Esophagus (tissue), 2 donors: ENCODE results near the gene CGB3. TPM values are rescaled to one million over a fixed set of nuclear protein-coding genes. Genes with fewer than 3 reads are reported as not detected.
"Not testable (repeated sequence)": the region's sequence is repeated elsewhere in the genome, so short reads cannot be mapped to it uniquely, and the experiment has no call there.

Experiments used
- H3K27ac ChIP-seq, 2 donors: one replicate each; pipeline ENCODE4 v1.5.1; 2013; ENCODE audit warnings: low read depth in 2 of 2, mild to moderate bottlenecking in 2 of 2, inconsistent platforms in 1 of 2, low read length in 1 of 2, moderate library complexity in 1 of 2
- H3K27me3 ChIP-seq, 2 donors: one replicate each; pipeline ENCODE4 v1.6.1; 2013; ENCODE audit warnings: low read length in 2 of 2, control low read depth in 1 of 2, mild to moderate bottlenecking in 1 of 2; ENCODE audit not compliant: insufficient read depth in 2 of 2, control insufficient read depth in 1 of 2
- H3K36me3 ChIP-seq, 2 donors: one replicate each; pipeline ENCODE4 v1.6.1; 2013; ENCODE audit warnings: low read length in 1 of 2; ENCODE audit not compliant: control insufficient read depth in 2 of 2, insufficient read depth in 2 of 2
- H3K4me1 ChIP-seq, 2 donors: one replicate each; pipeline ENCODE4 v1.6.1; 2013; ENCODE audit warnings: low read length in 1 of 2; ENCODE audit not compliant: control insufficient read depth in 2 of 2, insufficient read depth in 2 of 2
- H3K4me3 ChIP-seq, 2 donors: one replicate each; pipeline ENCODE4 v1.5.1; 2013; ENCODE audit warnings: low read length in 2 of 2, mild to moderate bottlenecking in 2 of 2, low read depth in 1 of 2, moderate library complexity in 1 of 2
- H3K9me3 ChIP-seq, 2 donors: one replicate each; pipeline ENCODE4 v1.6.1; 2013; ENCODE audit warnings: mild to moderate bottlenecking in 2 of 2, low read depth in 1 of 2, low read length in 1 of 2, moderate library complexity in 1 of 2; ENCODE audit not compliant: control insufficient read depth in 2 of 2, insufficient read depth in 1 of 2
- WGBS, 2 donors: extraction: QIAGEN DNeasy Blood & Tissue Kit; methylation state at CpG; one replicate each; pipeline ENCODE4 v1.1.7; 2013; 5-methylcytosine and 5-hydroxymethylcytosine counted together
- polyA plus RNA-seq, 2 donors: library from polyadenylated mRNA; stranded (reverse); fragments of 200-250 nt; gene quantifications; one replicate each; pipeline ENCODE4 v1.2.3, GENCODE V29; 2013
- donor health status: healthy with polysubstance abuse.
- donor health status: Bipolar disorder and iron deficiency.

The CGB3 gene
- polyA plus RNA-seq, 2 donors, result not detected

DNA sequence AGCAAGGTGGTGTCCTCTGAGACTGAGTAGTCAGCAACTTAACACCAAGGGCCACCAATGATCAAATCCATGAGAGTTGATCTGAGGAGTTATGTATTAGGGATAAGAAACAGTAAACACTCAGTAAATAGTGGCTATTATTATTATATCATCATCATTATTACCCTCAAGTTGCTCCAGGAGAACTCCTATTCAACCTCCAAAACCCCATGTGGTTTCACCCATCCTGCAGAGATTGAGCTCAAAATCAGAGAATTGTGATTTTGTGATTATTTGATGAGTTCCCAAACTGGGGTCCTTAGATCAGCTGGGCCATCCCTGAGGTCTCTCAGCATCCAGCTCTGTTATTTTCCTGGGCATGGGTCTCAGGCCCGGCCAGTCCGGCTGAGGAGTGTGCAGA is 36.9 kb upstream of the CGB3 start:
- Histone ChIP-seq H3K36me3 (no peaks in the 10 kb centered on the region), H3K4me3 (no peak overlapping the region), H3K9me3 (no peaks in the 10 kb centered on the region), H3K27me3 (no peaks in the 10 kb centered on the region), H3K4me1 (peaks cover 3 to 16% of the 10 kb centered on the region in 2 donors), H3K27ac (no peak overlapping the region)
- WGBS, 2 donors, result 95 to 98% methylated on average over 2 of the region's 2 CpGs

- H3K27me3 ChIP-seq, result no peaks in the 10 kb centered on the region
Observed at GRCh38 chr19:49059053-49059452, 34.9 kb upstream of the CGB3 start.

GRCh38 chr19:49058562-49058961 is 34.4 kb upstream of the CGB3 start:
- Histone ChIP-seq H3K4me1 (peaks cover 0 to 18% of the 10 kb centered on the region in 2 donors), H3K27me3 (no peaks in the 10 kb centered on the region), H3K4me3 (no peak overlapping the region), H3K36me3 (no peaks in the 10 kb centered on the region), H3K27ac (no peak overlapping the region), H3K9me3 (no peaks in the 10 kb centered on the region)
- WGBS, 2 donors, result 31 to 33% methylated on average over 10 of the region's 10 CpGs

More at GRCh38 chr19:49059053-49059452, 34.9 kb upstream of the CGB3 start:
- 44 to 54% methylated on average over 9 of the region's 9 CpGs for WGBS, 2 donors
- H3K36me3 ChIP-seq, result no peaks in the 10 kb centered on the region
- no peak overlapping the region for H3K27ac ChIP-seq
- no peaks in the 10 kb centered on the region for H3K9me3 ChIP-seq
- H3K4me3 ChIP-seq, result no peak overlapping the region
- peaks cover 0 to 18% of the 10 kb centered on the region in 2 donors for H3K4me1 ChIP-seq

GRCh38 chr19:49057636-49058234 is 33.6 kb upstream of the CGB3 start, which contains the start of gene CGB7:
Gene CGB7 (minus strand): TSS chr19:49057749. CDS start chr19:49055375, 2,374 bp downstream.
- H3K27ac ChIP-seq, result no peak within 1 kb of the TSS
- H3K9me3 ChIP-seq, result no peaks in the 10 kb centered on the region
- peak within 1 kb of the TSS; percentile 46 to 50 for H3K4me3 ChIP-seq
- no peaks in the 10 kb centered on the region for H3K36me3 ChIP-seq
- peaks cover 0 to 18% of the 10 kb centered on the region in 2 donors for H3K4me1 ChIP-seq
- no peaks in the 10 kb centered on the region for H3K27me3 ChIP-seq
- WGBS, 2 donors, result 3% methylated on average over 38 of the region's 38 CpGs

DNA sequence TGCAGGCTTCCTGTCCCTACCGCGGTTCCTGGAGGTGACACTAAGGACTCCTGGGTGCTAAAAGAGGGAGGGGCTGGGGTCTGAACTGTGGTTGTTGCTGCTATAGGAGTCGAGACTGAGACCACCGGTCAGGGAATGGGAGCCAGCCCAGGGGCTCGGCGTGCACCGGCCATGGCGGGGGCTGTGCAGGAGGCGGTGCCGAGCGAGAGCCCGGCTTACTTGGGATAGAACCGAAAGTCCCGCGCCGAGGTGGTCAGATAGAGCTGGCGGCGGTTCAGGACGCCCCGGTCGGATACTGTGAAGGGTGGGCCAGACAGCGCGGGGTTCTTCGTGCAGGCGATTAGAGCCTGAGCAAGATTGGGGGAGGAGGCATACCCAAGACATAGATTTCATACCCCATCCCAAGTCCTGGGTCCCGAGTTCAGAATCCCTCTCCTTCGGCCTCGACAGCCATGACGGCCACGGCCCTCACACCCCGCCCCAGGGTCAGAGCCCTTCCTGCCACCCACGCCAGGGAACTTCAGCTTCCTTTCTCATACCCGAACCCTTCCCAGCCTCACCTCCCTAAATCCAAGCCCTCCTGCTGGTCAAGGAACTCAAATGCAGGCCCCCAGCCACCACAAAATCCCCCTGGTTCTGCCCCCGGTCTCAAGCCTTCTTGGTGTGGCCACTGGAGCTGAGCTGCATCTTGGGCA is 32.9 kb upstream of the CGB3 start:
- WGBS, 2 donors, result 2 to 3% methylated on average over 26 to 34 of the region's 34 CpGs
- H3K27ac ChIP-seq, H3K36me3 ChIP-seq, H3K9me3 ChIP-seq, H3K27me3 ChIP-seq: not testable (repeated sequence)
- Histone ChIP-seq H3K4me1 (peaks cover 0 to 18% of the 10 kb centered on the region in 2 donors), H3K4me3 (peak overlapping the region; percentile 46 to 50)

- H3K4me3 ChIP-seq, result peak overlapping the region; percentile 43 to 50
- H3K27ac ChIP-seq, result no peak overlapping the region
- peaks cover 0 to 18% of the 10 kb centered on the region in 2 donors for H3K4me1 ChIP-seq
- H3K36me3 ChIP-seq, result no peaks in the 10 kb centered on the region
- 1% methylated on average over 60 to 63 of the region's 63 CpGs for WGBS, 2 donors
- H3K27me3 ChIP-seq, result no peaks in the 10 kb centered on the region
- no peaks in the 10 kb centered on the region for H3K9me3 ChIP-seq
Observed at GRCh38 chr19:49056101-49056901, 32.2 kb upstream of the CGB3 start.

DNA sequence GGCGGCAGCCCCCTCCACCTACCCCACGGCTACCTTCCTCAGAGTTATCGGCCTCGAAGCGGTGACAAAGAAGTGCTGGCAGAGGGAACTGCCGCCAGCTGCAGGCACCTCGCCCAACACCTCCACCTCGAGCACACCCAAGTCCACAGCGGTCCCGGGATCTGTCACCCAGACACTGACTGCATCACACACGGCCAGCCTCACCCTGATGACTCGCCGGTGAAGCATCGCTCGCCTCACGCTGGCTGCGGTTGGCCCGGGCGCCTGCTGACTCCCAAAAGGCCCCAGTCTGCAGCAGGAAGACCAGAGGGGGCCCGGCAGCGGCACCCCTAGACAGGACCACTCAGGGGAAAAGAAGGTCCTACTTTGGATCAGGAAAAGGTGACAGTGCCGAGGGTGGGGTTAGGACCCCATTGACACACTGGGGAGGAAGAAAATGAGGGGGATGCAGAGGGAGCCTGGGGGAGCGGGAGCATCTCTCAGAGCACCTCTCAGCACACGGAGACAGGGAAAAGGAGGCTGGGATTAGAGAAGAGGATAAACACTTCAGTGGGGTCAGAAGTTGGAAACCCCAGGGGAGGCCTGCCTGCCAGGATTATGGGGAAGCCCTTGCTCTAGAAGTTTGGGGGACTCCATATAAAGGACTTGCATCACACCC is 26.4 kb upstream of the CGB3 start:
- H3K27ac ChIP-seq, H3K4me3 ChIP-seq, H3K36me3 ChIP-seq, H3K27me3 ChIP-seq, H3K4me1 ChIP-seq, H3K9me3 ChIP-seq: not testable (repeated sequence)
- 55 to 60% methylated on average over 24 of the region's 24 CpGs for WGBS, 2 donors

GRCh38 chr19:49049834-49050233 is 25.7 kb upstream of the CGB3 start:
- not testable (repeated sequence) for H3K4me1 ChIP-seq
- 69 to 73% methylated on average over 3 of the region's 4 CpGs for WGBS, 2 donors

GRCh38 chr19:49049011-49049410 is 24.9 kb upstream of the CGB3 start, which contains the start of gene CGB8:
Gene CGB8 (minus strand): TSS chr19:49049111. CDS start chr19:49048739, 372 bp downstream.
- 66 to 72% methylated on average over 7 to 10 of the region's 12 CpGs for WGBS, 2 donors
- H3K36me3 ChIP-seq, H3K4me3 ChIP-seq, H3K4me1 ChIP-seq, H3K9me3 ChIP-seq, H3K27me3 ChIP-seq, H3K27ac ChIP-seq: not testable (repeated sequence)

More at GRCh38 chr19:49049834-49050233, 25.7 kb upstream of the CGB3 start:
- H3K4me3 ChIP-seq, H3K9me3 ChIP-seq, H3K27me3 ChIP-seq, H3K36me3 ChIP-seq, H3K27ac ChIP-seq: not testable (repeated sequence)
